Liver (tissue), 3 donors: ENCODE results near the gene PROSER3.

ENCODE experiments used
- ATF3 ChIP-seq: IDR thresholded peaks from 2 replicates; pipeline ENCODE4 v1.6.1; 2016; ENCODE audit warnings: antibody characterized with exemption
- CTCF ChIP-seq: fragments of 150-350 bp; IDR thresholded peaks from 2 replicates; pipeline ENCODE4 v1.5.1; 2017; ENCODE audit warnings: improper control_type of control experiment, low read depth, low read length; ENCODE audit not compliant: missing input control
- EGR1 ChIP-seq, 2 donors: IDR thresholded peaks; 2 replicates each; pipeline ENCODE4 v1.6.1; 2016 to 2018; ENCODE audit warnings: antibody characterized with exemption in 2 of 2, low read depth in 2 of 2
- GABPA ChIP-seq, 2 donors: IDR thresholded peaks in 1 of 2; conservative IDR thresholded peaks in 1 of 2; 2 replicates each; pipeline ENCODE4 v1.6.1; 2016; ENCODE audit warnings: antibody characterized with exemption in 2 of 2, mild to moderate bottlenecking in 1 of 2, moderate library complexity in 1 of 2
- HNF4A ChIP-seq, 2 donors: conservative IDR thresholded peaks; 2 replicates each; pipeline ENCODE4 v1.6.1; 2016; ENCODE audit warnings: antibody characterized with exemption in 2 of 2, mild to moderate bottlenecking in 2 of 2
- TAF1 ChIP-seq: conservative IDR thresholded peaks from 2 replicates; pipeline ENCODE4 v1.6.1; 2016; ENCODE audit warnings: antibody characterized with exemption, mild to moderate bottlenecking
- TF ChIP-seq, protein P1 (sequence below): IDR thresholded peaks from 2 replicates; pipeline ENCODE4 v1.6.1; 2016; ENCODE audit warnings: antibody characterized with exemption
- TF ChIP-seq, protein P2 (sequence below): IDR thresholded peaks from 2 replicates; pipeline ENCODE4 v1.6.1; 2016; ENCODE audit warnings: antibody characterized with exemption, mild to moderate bottlenecking
- TF ChIP-seq, protein P3 (sequence below): IDR thresholded peaks from 2 replicates; pipeline ENCODE4 v1.6.1; 2016; ENCODE audit warnings: antibody characterized with exemption
- donor health status: healthy.
- donor health status: healthy.

GRCh38 chr19:35816846-35817245 lies 58.9 kb downstream of the PROSER3 start:
- TF ChIP-seq CTCF (no peak), GABPA (IDR thresholded peaks at IDR 0.05 in 1 of 2, conservative IDR thresholded peaks at IDR 0.05 in 1 of 2) (no peak), EGR1 (IDR thresholded peaks at IDR 0.05; ENCODE audit: low read depth in 2 of 2) (no peak), HNF4A (conservative IDR thresholded peaks at IDR 0.05) (no peak), TAF1 (no peak), ATF3 (no peak)
- TF ChIP-seq, protein P1, sequence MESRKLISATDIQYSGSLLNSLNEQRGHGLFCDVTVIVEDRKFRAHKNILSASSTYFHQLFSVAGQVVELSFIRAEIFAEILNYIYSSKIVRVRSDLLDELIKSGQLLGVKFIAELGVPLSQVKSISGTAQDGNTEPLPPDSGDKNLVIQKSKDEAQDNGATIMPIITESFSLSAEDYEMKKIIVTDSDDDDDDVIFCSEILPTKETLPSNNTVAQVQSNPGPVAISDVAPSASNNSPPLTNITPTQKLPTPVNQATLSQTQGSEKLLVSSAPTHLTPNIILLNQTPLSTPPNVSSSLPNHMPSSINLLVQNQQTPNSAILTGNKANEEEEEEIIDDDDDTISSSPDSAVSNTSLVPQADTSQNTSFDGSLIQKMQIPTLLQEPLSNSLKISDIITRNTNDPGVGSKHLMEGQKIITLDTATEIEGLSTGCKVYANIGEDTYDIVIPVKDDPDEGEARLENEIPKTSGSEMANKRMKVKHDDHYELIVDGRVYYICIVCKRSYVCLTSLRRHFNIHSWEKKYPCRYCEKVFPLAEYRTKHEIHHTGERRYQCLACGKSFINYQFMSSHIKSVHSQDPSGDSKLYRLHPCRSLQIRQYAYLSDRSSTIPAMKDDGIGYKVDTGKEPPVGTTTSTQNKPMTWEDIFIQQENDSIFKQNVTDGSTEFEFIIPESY, result no peak
- TF ChIP-seq, protein P2, sequence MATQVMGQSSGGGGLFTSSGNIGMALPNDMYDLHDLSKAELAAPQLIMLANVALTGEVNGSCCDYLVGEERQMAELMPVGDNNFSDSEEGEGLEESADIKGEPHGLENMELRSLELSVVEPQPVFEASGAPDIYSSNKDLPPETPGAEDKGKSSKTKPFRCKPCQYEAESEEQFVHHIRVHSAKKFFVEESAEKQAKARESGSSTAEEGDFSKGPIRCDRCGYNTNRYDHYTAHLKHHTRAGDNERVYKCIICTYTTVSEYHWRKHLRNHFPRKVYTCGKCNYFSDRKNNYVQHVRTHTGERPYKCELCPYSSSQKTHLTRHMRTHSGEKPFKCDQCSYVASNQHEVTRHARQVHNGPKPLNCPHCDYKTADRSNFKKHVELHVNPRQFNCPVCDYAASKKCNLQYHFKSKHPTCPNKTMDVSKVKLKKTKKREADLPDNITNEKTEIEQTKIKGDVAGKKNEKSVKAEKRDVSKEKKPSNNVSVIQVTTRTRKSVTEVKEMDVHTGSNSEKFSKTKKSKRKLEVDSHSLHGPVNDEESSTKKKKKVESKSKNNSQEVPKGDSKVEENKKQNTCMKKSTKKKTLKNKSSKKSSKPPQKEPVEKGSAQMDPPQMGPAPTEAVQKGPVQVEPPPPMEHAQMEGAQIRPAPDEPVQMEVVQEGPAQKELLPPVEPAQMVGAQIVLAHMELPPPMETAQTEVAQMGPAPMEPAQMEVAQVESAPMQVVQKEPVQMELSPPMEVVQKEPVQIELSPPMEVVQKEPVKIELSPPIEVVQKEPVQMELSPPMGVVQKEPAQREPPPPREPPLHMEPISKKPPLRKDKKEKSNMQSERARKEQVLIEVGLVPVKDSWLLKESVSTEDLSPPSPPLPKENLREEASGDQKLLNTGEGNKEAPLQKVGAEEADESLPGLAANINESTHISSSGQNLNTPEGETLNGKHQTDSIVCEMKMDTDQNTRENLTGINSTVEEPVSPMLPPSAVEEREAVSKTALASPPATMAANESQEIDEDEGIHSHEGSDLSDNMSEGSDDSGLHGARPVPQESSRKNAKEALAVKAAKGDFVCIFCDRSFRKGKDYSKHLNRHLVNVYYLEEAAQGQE, result no peak
- TF ChIP-seq, protein P3, sequence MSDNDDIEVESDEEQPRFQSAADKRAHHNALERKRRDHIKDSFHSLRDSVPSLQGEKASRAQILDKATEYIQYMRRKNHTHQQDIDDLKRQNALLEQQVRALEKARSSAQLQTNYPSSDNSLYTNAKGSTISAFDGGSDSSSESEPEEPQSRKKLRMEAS, result no peak
